ENCODE measurements around the gene COQ6.

COQ6 gene

GRCh38 chr14:73973497-73973896 is 23.4 kb downstream of the COQ6 start:
- Histone ChIP-seq H3K23ac (ENCODE audit: low read length in 2 of 2) (no peak overlapping the region), H3K4ac (ENCODE audit: low read depth in 1 of 2, low read length in 2 of 2) (peak overlapping the region in 1 of 2 experiments; percentile 13), H3K27ac (ENCODE audit: low read length, poor library complexity, severe bottlenecking) (no peak overlapping the region), H4K8ac (ENCODE audit: low read length) (no peak overlapping the region), H3K79me1 (replicated peaks; ENCODE audit: low read length, poor library complexity, severe bottlenecking) (no peaks in the 10 kb centered on the region), H2BK15ac (ENCODE audit: low read depth, poor library complexity, severe bottlenecking) (no peak overlapping the region), H4K91ac (ENCODE audit: low read length) (no peak overlapping the region), H2BK5ac (ENCODE audit: low read depth, low read length, poor library complexity, severe bottlenecking) (no peak overlapping the region), H3K9ac (ENCODE audit: low read length) (no peak overlapping the region), H3K4me3 (ENCODE audit: insufficient read depth in 1 of 2, low read depth in 1 of 2, low read length in 2 of 2) (no peak overlapping the region), H3K18ac (ENCODE audit: low read depth in 1 of 2, low read length in 2 of 2) (no peak overlapping the region), H3K36me3 (ENCODE audit: control insufficient read depth in 1 of 2, insufficient read depth in 2 of 2, low read depth in 1 of 2, low read length in 2 of 2) (peaks cover 24 to 70% of the 10 kb centered on the region in 2 experiments), H2AK5ac (ENCODE audit: low read length, severe bottlenecking) (no peak overlapping the region), H3K4me1 (ENCODE audit: control insufficient read depth, insufficient read depth, low read depth, low read length) (peaks cover 11% of the 10 kb centered on the region), H3K14ac (ENCODE audit: low read length in 2 of 2) (no peak overlapping the region), H2BK12ac (ENCODE audit: low read length in 2 of 2) (no peak overlapping the region), H2AFZ (ENCODE audit: low read depth, low read length) (no peak overlapping the region), H2BK120ac (ENCODE audit: low read depth, low read length) (no peak overlapping the region), H3K27me3 (ENCODE audit: control insufficient read depth in 1 of 2, insufficient read depth in 1 of 2, low read length in 2 of 2) (no peaks in the 10 kb centered on the region), H3K4me2 (ENCODE audit: low read length, poor library complexity, severe bottlenecking) (no peak overlapping the region), H3K9me3 (ENCODE audit: control insufficient read depth, low read length) (no peaks in the 10 kb centered on the region)
- no peak for DNase-seq
- WGBS = 81% methylated on average over 2 of the region's 2 CpGs

GRCh38 chr14:73976125-73976524 is 26.0 kb downstream of the COQ6 start:
- H3K4ac ChIP-seq (ENCODE audit: low read depth in 1 of 2, low read length in 2 of 2) = peak overlapping the region in 1 of 2 experiments; percentile 13
- H3K27me3 ChIP-seq (ENCODE audit: control insufficient read depth in 1 of 2, insufficient read depth in 1 of 2, low read length in 2 of 2) = no peaks in the 10 kb centered on the region
- WGBS = 94% methylated on average over 6 of the region's 6 CpGs
- no peaks in the 10 kb centered on the region for H3K9me3 ChIP-seq (ENCODE audit: control insufficient read depth, low read length)
- peak overlapping the region; percentile 18 for H4K91ac ChIP-seq (ENCODE audit: low read length)
- no peak overlapping the region for H3K4me3 ChIP-seq (ENCODE audit: insufficient read depth in 1 of 2, low read depth in 1 of 2, low read length in 2 of 2)
- H3K23ac ChIP-seq (ENCODE audit: low read length in 2 of 2) = no peak overlapping the region
- no peak overlapping the region for H2BK120ac ChIP-seq (ENCODE audit: low read depth, low read length)
- peaks cover 11 to 50% of the 10 kb centered on the region in 2 experiments for H3K36me3 ChIP-seq (ENCODE audit: control insufficient read depth in 1 of 2, insufficient read depth in 2 of 2, low read depth in 1 of 2, low read length in 2 of 2)
- no peak overlapping the region for H3K27ac ChIP-seq (ENCODE audit: low read length, poor library complexity, severe bottlenecking)
- H3K18ac ChIP-seq (ENCODE audit: low read depth in 1 of 2, low read length in 2 of 2) = no peak overlapping the region
- no peak overlapping the region for H2BK5ac ChIP-seq (ENCODE audit: low read depth, low read length, poor library complexity, severe bottlenecking)
- H2AFZ ChIP-seq (ENCODE audit: low read depth, low read length) = no peak overlapping the region
- H3K14ac ChIP-seq (ENCODE audit: low read length in 2 of 2) = no peak overlapping the region
- H3K79me1 ChIP-seq (replicated peaks; ENCODE audit: low read length, poor library complexity, severe bottlenecking) = no peaks in the 10 kb centered on the region
- peaks cover 14% of the 10 kb centered on the region for H3K4me1 ChIP-seq (ENCODE audit: control insufficient read depth, insufficient read depth, low read depth, low read length)
- no peak overlapping the region for H2AK5ac ChIP-seq (ENCODE audit: low read length, severe bottlenecking)
- H2BK15ac ChIP-seq (ENCODE audit: low read depth, poor library complexity, severe bottlenecking) = peak overlapping the region; percentile 21
- no peak for DNase-seq
- H3K9ac ChIP-seq (ENCODE audit: low read length) = no peak overlapping the region
- no peak overlapping the region for H4K8ac ChIP-seq (ENCODE audit: low read length)
- no peak overlapping the region for H2BK12ac ChIP-seq (ENCODE audit: low read length in 2 of 2)
- no peak overlapping the region for H3K4me2 ChIP-seq (ENCODE audit: low read length, poor library complexity, severe bottlenecking)

- Histone ChIP-seq H2AK5ac (ENCODE audit: low read length, severe bottlenecking) (no peak overlapping the region), H3K9ac (ENCODE audit: low read length) (no peak overlapping the region), H2BK5ac (ENCODE audit: low read depth, low read length, poor library complexity, severe bottlenecking) (no peak overlapping the region), H3K4me3 (ENCODE audit: insufficient read depth in 1 of 2, low read depth in 1 of 2, low read length in 2 of 2) (no peak overlapping the region), H3K79me1 (replicated peaks; ENCODE audit: low read length, poor library complexity, severe bottlenecking) (no peaks in the 10 kb centered on the region), H2BK15ac (ENCODE audit: low read depth, poor library complexity, severe bottlenecking) (no peak overlapping the region), H3K9me3 (ENCODE audit: control insufficient read depth, low read length) (no peaks in the 10 kb centered on the region), H3K4me2 (ENCODE audit: low read length, poor library complexity, severe bottlenecking) (no peak overlapping the region), H4K91ac (ENCODE audit: low read length) (no peak overlapping the region), H2AFZ (ENCODE audit: low read depth, low read length) (no peak overlapping the region), H3K36me3 (ENCODE audit: control insufficient read depth in 1 of 2, insufficient read depth in 2 of 2, low read depth in 1 of 2, low read length in 2 of 2) (peaks cover 7 to 38% of the 10 kb centered on the region in 2 experiments), H3K27me3 (ENCODE audit: control insufficient read depth in 1 of 2, insufficient read depth in 1 of 2, low read length in 2 of 2) (no peaks in the 10 kb centered on the region), H2BK12ac (ENCODE audit: low read length in 2 of 2) (no peak overlapping the region), H2BK120ac (ENCODE audit: low read depth, low read length) (no peak overlapping the region), H3K4ac (ENCODE audit: low read depth in 1 of 2, low read length in 2 of 2) (no peak overlapping the region), H3K27ac (ENCODE audit: low read length, poor library complexity, severe bottlenecking) (peak overlapping the region; percentile 31), H3K4me1 (ENCODE audit: control insufficient read depth, insufficient read depth, low read depth, low read length) (peaks cover 13% of the 10 kb centered on the region), H3K18ac (ENCODE audit: low read depth in 1 of 2, low read length in 2 of 2) (peak overlapping the region in 1 of 2 experiments; percentile 26), H4K8ac (ENCODE audit: low read length) (peak overlapping the region; percentile 22), H3K23ac (ENCODE audit: low read length in 2 of 2) (no peak overlapping the region), H3K14ac (ENCODE audit: low read length in 2 of 2) (no peak overlapping the region)
- peak; percentile 72 for DNase-seq
- 16% methylated on average over 2 of the region's 4 CpGs for WGBS
Measured at GRCh38 chr14:73977896-73978295, 27.8 kb downstream of the COQ6 start.

- H3K27me3 ChIP-seq (ENCODE audit: control insufficient read depth in 1 of 2, insufficient read depth in 1 of 2, low read length in 2 of 2) = no peaks in the 10 kb centered on the region
- H3K4me2 ChIP-seq (ENCODE audit: low read length, poor library complexity, severe bottlenecking) = no peak overlapping the region
- no peak overlapping the region for H3K14ac ChIP-seq (ENCODE audit: low read length in 2 of 2)
- H2AK5ac ChIP-seq (ENCODE audit: low read length, severe bottlenecking) = no peak overlapping the region
- H3K23ac ChIP-seq (ENCODE audit: low read length in 2 of 2) = no peak overlapping the region
- no peak overlapping the region for H4K8ac ChIP-seq (ENCODE audit: low read length)
- H3K36me3 ChIP-seq (ENCODE audit: control insufficient read depth in 1 of 2, insufficient read depth in 2 of 2, low read depth in 1 of 2, low read length in 2 of 2) = peaks cover 6 to 27% of the 10 kb centered on the region in 2 experiments
- H3K4me3 ChIP-seq (ENCODE audit: insufficient read depth in 1 of 2, low read depth in 1 of 2, low read length in 2 of 2) = no peak overlapping the region
- 100% methylated on average over 1 of the region's 3 CpGs for WGBS
- no peaks in the 10 kb centered on the region for H3K79me1 ChIP-seq (replicated peaks; ENCODE audit: low read length, poor library complexity, severe bottlenecking)
- no peak overlapping the region for H2AFZ ChIP-seq (ENCODE audit: low read depth, low read length)
- no peak overlapping the region for H3K4ac ChIP-seq (ENCODE audit: low read depth in 1 of 2, low read length in 2 of 2)
- no peak overlapping the region for H4K91ac ChIP-seq (ENCODE audit: low read length)
- H3K4me1 ChIP-seq (ENCODE audit: control insufficient read depth, insufficient read depth, low read depth, low read length) = peaks cover 3% of the 10 kb centered on the region
- H3K9me3 ChIP-seq (ENCODE audit: control insufficient read depth, low read length) = no peaks in the 10 kb centered on the region
- no peak overlapping the region for H3K27ac ChIP-seq (ENCODE audit: low read length, poor library complexity, severe bottlenecking)
- H2BK5ac ChIP-seq (ENCODE audit: low read depth, low read length, poor library complexity, severe bottlenecking) = no peak overlapping the region
- H2BK120ac ChIP-seq (ENCODE audit: low read depth, low read length) = no peak overlapping the region
- no peak overlapping the region for H3K18ac ChIP-seq (ENCODE audit: low read depth in 1 of 2, low read length in 2 of 2)
- no peak for DNase-seq
- no peak overlapping the region for H2BK12ac ChIP-seq (ENCODE audit: low read length in 2 of 2)
- H2BK15ac ChIP-seq (ENCODE audit: low read depth, poor library complexity, severe bottlenecking) = no peak overlapping the region
- H3K9ac ChIP-seq (ENCODE audit: low read length) = no peak overlapping the region
Measured at GRCh38 chr14:73988065-73988464, 38.0 kb downstream of the COQ6 start.
